Neutrophil (primary cell): ENCODE data around the gene MICU2.

ENCODE experiments used
- H3K27ac ChIP-seq: fragments of 200-600 bp; sonication (generic); 2 replicates; pipeline ENCODE4 v1.5.1; 2016; ENCODE audit warnings: mild to moderate bottlenecking, moderate library complexity
- H3K27me3 ChIP-seq: fragments of 200-600 bp; sonication (generic); 2 replicates; pipeline ENCODE4 v1.6.0; 2016; ENCODE audit warnings: mild to moderate bottlenecking
- H3K36me3 ChIP-seq: fragments of 200-600 bp; sonication (generic); 2 replicates; pipeline ENCODE4 v1.5.1; 2017
- H3K4me1 ChIP-seq, 2 experiments: fragments of 200-600 bp in 1 of 2; sonication (generic) in 1 of 2; 1 replicate in 1 of 2; 2 replicates in 1 of 2; pipeline versions ENCODE4 v1.5.1 to v1.6.1; 2013 to 2016; ENCODE audit warnings: low read depth in 1 of 2, low read length in 1 of 2, mild to moderate bottlenecking in 1 of 2, moderate library complexity in 1 of 2; ENCODE audit not compliant: control insufficient read depth in 1 of 2, insufficient read depth in 1 of 2
- H3K4me3 ChIP-seq, 2 experiments: fragments of 200-600 bp in 1 of 2; sonication (generic) in 1 of 2; 1 replicate in 1 of 2; 2 replicates in 1 of 2; pipeline ENCODE4 v1.5.1; 2013 to 2016; ENCODE audit warnings: low read depth in 1 of 2, low read length in 1 of 2, mild to moderate bottlenecking in 1 of 2, moderate library complexity in 1 of 2
- H3K9me3 ChIP-seq: fragments of 200-600 bp; sonication (generic); 2 replicates; pipeline ENCODE4 v1.5.1; 2016
- TF ChIP-seq, protein P1 (sequence below): fragments of 200-600 bp; sonication (generic); IDR thresholded peaks from 2 replicates; pipeline ENCODE4 v1.5.1; 2016; ENCODE audit warnings: antibody characterized with exemption

The MICU2 gene

DNA sequence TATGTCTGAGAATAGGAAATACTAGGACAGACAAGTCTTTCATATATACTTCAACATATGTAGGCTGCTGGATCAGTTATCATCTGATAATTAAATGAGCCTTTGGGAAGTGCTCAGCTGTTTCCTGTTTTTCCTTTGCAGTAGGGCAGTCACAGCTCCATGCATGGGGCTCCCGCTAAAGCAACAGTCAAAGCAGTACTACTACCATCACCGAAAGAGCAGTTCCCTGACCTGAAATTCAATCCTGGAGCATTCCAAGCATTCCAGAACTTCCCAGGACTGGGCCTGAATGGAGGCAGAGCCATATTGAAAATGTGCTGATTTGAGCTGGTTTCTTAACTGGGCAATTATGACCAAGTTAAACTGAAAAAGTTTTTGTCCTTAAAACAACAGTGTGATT lies 20.5 kb downstream of the MICU2 start:
- Histone ChIP-seq H3K27me3 (no peaks in the 10 kb centered on the region), H3K36me3 (no peaks in the 10 kb centered on the region), H3K9me3 (no peaks in the 10 kb centered on the region), H3K4me3 (no peak overlapping the region), H3K27ac (no peak overlapping the region), H3K4me1 (peaks cover 0 to 11% of the 10 kb centered on the region in 2 experiments)
- TF ChIP-seq, protein P1, sequence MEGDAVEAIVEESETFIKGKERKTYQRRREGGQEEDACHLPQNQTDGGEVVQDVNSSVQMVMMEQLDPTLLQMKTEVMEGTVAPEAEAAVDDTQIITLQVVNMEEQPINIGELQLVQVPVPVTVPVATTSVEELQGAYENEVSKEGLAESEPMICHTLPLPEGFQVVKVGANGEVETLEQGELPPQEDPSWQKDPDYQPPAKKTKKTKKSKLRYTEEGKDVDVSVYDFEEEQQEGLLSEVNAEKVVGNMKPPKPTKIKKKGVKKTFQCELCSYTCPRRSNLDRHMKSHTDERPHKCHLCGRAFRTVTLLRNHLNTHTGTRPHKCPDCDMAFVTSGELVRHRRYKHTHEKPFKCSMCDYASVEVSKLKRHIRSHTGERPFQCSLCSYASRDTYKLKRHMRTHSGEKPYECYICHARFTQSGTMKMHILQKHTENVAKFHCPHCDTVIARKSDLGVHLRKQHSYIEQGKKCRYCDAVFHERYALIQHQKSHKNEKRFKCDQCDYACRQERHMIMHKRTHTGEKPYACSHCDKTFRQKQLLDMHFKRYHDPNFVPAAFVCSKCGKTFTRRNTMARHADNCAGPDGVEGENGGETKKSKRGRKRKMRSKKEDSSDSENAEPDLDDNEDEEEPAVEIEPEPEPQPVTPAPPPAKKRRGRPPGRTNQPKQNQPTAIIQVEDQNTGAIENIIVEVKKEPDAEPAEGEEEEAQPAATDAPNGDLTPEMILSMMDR, result no peak

DNA sequence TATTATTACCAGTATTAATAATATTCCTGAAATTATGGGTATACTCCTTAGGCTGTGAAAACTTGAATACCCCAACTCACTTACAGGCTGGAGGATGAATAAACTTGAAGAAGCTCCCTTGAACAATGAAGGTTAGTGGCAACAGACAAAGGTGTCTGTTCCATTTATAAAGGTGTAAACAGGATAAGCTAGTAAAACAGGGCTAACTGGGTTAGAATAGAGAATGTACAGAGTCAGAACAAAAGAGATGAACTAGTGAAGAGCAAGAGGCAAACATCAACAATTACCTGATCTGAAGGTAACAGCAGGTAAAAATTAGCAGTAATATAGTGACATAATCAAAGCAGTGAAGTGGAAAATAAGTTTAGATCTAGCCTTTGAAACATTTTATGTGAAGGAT lies 23.2 kb downstream of the MICU2 start:
- no peak overlapping the region for H3K4me3 ChIP-seq
- H3K9me3 ChIP-seq, result no peaks in the 10 kb centered on the region

DNA sequence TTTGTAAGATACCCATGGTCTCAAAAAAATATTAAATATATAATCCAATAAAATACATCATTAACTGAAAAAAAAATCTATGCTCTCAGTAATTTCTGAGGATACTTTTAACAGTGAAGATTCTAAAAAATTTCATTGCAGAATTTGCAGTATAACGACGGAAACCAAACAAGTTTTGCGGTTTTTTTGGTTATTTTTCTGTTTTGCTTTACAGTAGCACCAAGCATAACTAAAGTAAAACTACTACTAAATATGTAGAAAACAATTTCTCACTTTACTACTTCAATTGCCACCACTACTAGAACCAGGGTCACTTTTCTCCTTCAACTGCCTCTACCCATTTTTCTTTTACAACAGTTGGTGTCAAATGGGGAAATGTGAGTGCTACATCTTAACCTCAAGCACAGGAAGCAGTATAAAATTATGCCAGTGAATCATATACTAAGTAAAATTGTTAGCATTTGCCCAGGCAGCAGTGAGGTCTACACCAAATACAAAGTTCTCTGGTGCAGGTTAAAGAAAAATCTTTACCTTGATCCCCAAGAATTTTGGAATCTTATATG lies 24.1 kb downstream of the MICU2 start:
- H3K4me1 ChIP-seq, result no peaks in the 10 kb centered on the region
- TF ChIP-seq, protein P1, result no peak
- no peaks in the 10 kb centered on the region for H3K27me3 ChIP-seq
- H3K27ac ChIP-seq, result no peak overlapping the region
- H3K36me3 ChIP-seq, result no peaks in the 10 kb centered on the region
- no peaks in the 10 kb centered on the region for H3K9me3 ChIP-seq
- no peak overlapping the region for H3K4me3 ChIP-seq

More for the DNA sequence above, 23.2 kb downstream of the MICU2 start:
- H3K4me1 ChIP-seq, result no peaks in the 10 kb centered on the region
- H3K27me3 ChIP-seq, result no peaks in the 10 kb centered on the region
- TF ChIP-seq, protein P1, result no peak
- no peak overlapping the region for H3K27ac ChIP-seq
- H3K36me3 ChIP-seq, result no peaks in the 10 kb centered on the region

DNA sequence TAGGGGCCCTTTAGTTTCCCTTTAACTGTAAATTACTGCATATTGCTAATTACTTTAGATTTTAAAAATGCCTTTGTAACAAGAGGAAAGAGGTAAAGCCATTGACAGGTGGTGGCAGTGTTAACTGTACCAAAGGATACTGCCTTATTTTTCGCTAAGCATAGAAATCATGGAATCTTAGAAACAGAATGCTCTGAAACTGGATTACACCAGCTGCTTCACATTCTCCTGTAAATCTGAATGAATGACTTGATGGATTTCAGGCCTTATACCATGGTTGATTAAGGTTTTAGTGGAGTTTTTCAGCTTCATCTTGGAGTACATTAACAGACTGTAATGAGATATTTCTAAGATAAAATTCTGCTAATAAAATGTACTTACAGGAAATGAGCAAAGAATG lies 25.2 kb downstream of the MICU2 start:
- H3K36me3 ChIP-seq, result no peaks in the 10 kb centered on the region
- H3K9me3 ChIP-seq, result no peaks in the 10 kb centered on the region
- no peaks in the 10 kb centered on the region for H3K27me3 ChIP-seq
- H3K4me1 ChIP-seq, result no peaks in the 10 kb centered on the region
- TF ChIP-seq, protein P1, result no peak
- no peak overlapping the region for H3K4me3 ChIP-seq
- H3K27ac ChIP-seq, result peak overlapping the region; percentile 14

DNA sequence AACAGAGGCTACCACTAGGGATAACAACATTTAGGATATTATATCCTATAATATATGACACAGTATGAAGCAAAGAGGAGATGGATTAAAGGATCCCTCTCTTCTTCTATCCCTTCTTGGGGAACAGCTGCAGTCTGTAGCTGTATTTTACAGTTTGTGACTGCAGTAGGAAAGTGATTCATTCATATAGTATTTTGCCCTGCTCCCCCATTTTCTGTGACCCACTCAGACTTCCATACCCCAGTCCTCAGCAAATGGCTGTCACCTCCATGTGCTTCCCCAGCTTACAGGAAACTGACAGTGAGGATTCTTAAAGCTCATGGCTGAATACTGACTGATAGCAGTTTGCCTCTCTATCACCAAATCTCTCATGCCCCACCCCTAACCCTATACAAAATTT lies 27.5 kb downstream of the MICU2 start:
- H3K9me3 ChIP-seq, result no peaks in the 10 kb centered on the region
- TF ChIP-seq, protein P1, result no peak
- H3K27ac ChIP-seq, result no peak overlapping the region
- no peak overlapping the region for H3K4me3 ChIP-seq
- no peaks in the 10 kb centered on the region for H3K36me3 ChIP-seq
- H3K4me1 ChIP-seq, result no peaks in the 10 kb centered on the region
- no peaks in the 10 kb centered on the region for H3K27me3 ChIP-seq
